RKO (cell line): ENCODE results near the gene TANC1.

Experiments
- DNase-seq: peaks from one replicate; pipeline ENCODE4 v3.0.0-alpha.2; 2016; ENCODE audit warnings: low spot score

TANC1 gene

GRCh38 chr2:159267921-159268320, 299.5 kb downstream of the TANC1 start:
- DNase-seq, result no peak

GRCh38 chr2:159270744-159271379, 302.4 kb downstream of the TANC1 start:
- DNase-seq, result no peak

GRCh38 chr2:159272156-159272555, 303.7 kb downstream of the TANC1 start:
- DNase-seq, result no peak

- DNase-seq, result no peak
Measured at GRCh38 chr2:159275111-159275510, 306.7 kb downstream of the TANC1 start.

GRCh38 chr2:159279700-159280099, 311.3 kb downstream of the TANC1 start:
- no peak for DNase-seq

- DNase-seq, result no peak
Measured at GRCh38 chr2:159281002-159281401, 312.6 kb downstream of the TANC1 start.
